ENCODE data around the gene SLC27A4.

SLC27A4 gene

GRCh38 chr9:128394379-128395168 lies 54.2 kb downstream of the SLC27A4 start:
- H3K4me3 ChIP-seq (replicated peaks in 1 of 2; ENCODE audit: low read depth in 2 of 2, low read length in 2 of 2): no peak overlapping the region
- DNase-seq (ENCODE audit: low read depth in 2 of 2): no peak
- no peak for TF ChIP-seq CTCF (IDR thresholded peaks at IDR 0.05; ENCODE audit: low read depth, low read length)

GRCh38 chr9:128396970-128397613 lies 56.8 kb downstream of the SLC27A4 start:
- no peak for DNase-seq (ENCODE audit: low read depth in 2 of 2)
- no peak for TF ChIP-seq CTCF (IDR thresholded peaks at IDR 0.05; ENCODE audit: low read depth, low read length)

GRCh38 chr9:128397831-128398230 lies 57.5 kb downstream of the SLC27A4 start:
- no peak for TF ChIP-seq CTCF (IDR thresholded peaks at IDR 0.05; ENCODE audit: low read depth, low read length)
- H3K4me3 ChIP-seq (replicated peaks in 1 of 2; ENCODE audit: low read depth in 2 of 2, low read length in 2 of 2): no peak overlapping the region
- no peak for DNase-seq (ENCODE audit: low read depth in 2 of 2)

More at GRCh38 chr9:128396970-128397613, 56.8 kb downstream of the SLC27A4 start:
- H3K4me3 ChIP-seq (replicated peaks in 1 of 2; ENCODE audit: low read depth in 2 of 2, low read length in 2 of 2): no peak overlapping the region

- no peak for DNase-seq (ENCODE audit: low read depth in 2 of 2)
- TF ChIP-seq CTCF (IDR thresholded peaks at IDR 0.05; ENCODE audit: low read depth, low read length): no peak
- H3K4me3 ChIP-seq (replicated peaks in 1 of 2; ENCODE audit: low read depth in 2 of 2, low read length in 2 of 2): no peak overlapping the region
Measured at GRCh38 chr9:128399861-128400260, 59.5 kb downstream of the SLC27A4 start.

- no peak overlapping the region for H3K4me3 ChIP-seq (replicated peaks in 1 of 2; ENCODE audit: low read depth in 2 of 2, low read length in 2 of 2)
- no peak for DNase-seq (ENCODE audit: low read depth in 2 of 2)
- TF ChIP-seq CTCF (IDR thresholded peaks at IDR 0.05; ENCODE audit: low read depth, low read length): no peak
Measured at GRCh38 chr9:128404560-128404959, 64.2 kb downstream of the SLC27A4 start.

- no peak for TF ChIP-seq CTCF (IDR thresholded peaks at IDR 0.05; ENCODE audit: low read depth, low read length)
- no peak for DNase-seq (ENCODE audit: low read depth in 2 of 2)
- H3K4me3 ChIP-seq (replicated peaks in 1 of 2; ENCODE audit: low read depth in 2 of 2, low read length in 2 of 2): no peak overlapping the region
Measured at GRCh38 chr9:128405077-128405779, 64.9 kb downstream of the SLC27A4 start.

Measured in cardiac fibroblast (primary cell).